MM.1S (cell line): ENCODE results near the gene SDR9C7.
A peak's percentile ranks its signal among the peaks of the same experiment; 100 is the strongest.

Experiments used
- DNase-seq: peaks from one replicate; pipeline ENCODE4 v3.0.0-alpha.2; 2015
- H2AFZ ChIP-seq: fragments of 300-600 bp; sonication (generic); 2 replicates; pipeline ENCODE4 v1.6.0; 2016; ENCODE audit warnings: antibody characterized with exemption, low read length
- H3F3A ChIP-seq: fragments of 300-600 bp; sonication (generic); 2 replicates; pipeline ENCODE4 v1.6.1; 2016; ENCODE audit warnings: mild to moderate bottlenecking, antibody characterized with exemption, low read length, moderate library complexity, mixed read lengths; ENCODE audit not compliant: insufficient read depth
- H3K27ac ChIP-seq: fragments of 300-600 bp; sonication (generic); 2 replicates; pipeline ENCODE4 v1.5.1; 2016; ENCODE audit warnings: mild to moderate bottlenecking, low read length
- H3K27me3 ChIP-seq: fragments of 300-600 bp; sonication (generic); replicated peaks from 2 replicates; pipeline ENCODE4 v1.6.0; 2016; ENCODE audit warnings: low read length; ENCODE audit not compliant: insufficient read depth
- H3K36me3 ChIP-seq: fragments of 300-600 bp; sonication (generic); replicated peaks from 2 replicates; pipeline ENCODE4 v1.6.1; 2016; ENCODE audit warnings: mild to moderate bottlenecking, low read length, mixed read lengths; ENCODE audit not compliant: insufficient read depth
- H3K4me1 ChIP-seq: fragments of 300-600 bp; sonication (generic); 2 replicates; pipeline ENCODE4 v1.6.1; 2016; ENCODE audit warnings: low read length, mixed read lengths
- H3K4me2 ChIP-seq: fragments of 300-600 bp; sonication (generic); 2 replicates; pipeline ENCODE4 v1.6.0; 2016; ENCODE audit warnings: low read depth, low read length
- H3K4me3 ChIP-seq: fragments of 300-600 bp; sonication (generic); 2 replicates; pipeline ENCODE4 v1.5.1; 2016; ENCODE audit warnings: low read length, mixed read lengths
- H3K79me2 ChIP-seq: fragments of 300-600 bp; sonication (generic); 2 replicates; pipeline ENCODE4 v1.6.1; 2016; ENCODE audit warnings: mixed run types, low read length, mixed read lengths
- H3K9ac ChIP-seq: fragments of 300-600 bp; sonication (generic); 2 replicates; pipeline ENCODE4 v1.6.1; 2016; ENCODE audit warnings: low read length, mixed read lengths
- H3K9me2 ChIP-seq: fragments of 300-600 bp; sonication (generic); replicated peaks from 2 replicates; pipeline ENCODE4 v1.6.1; 2016; ENCODE audit warnings: mild to moderate bottlenecking, low read length, mixed read lengths; ENCODE audit not compliant: insufficient read depth
- H3K9me3 ChIP-seq: fragments of 300-600 bp; sonication (generic); replicated peaks from 2 replicates; pipeline ENCODE4 v1.6.1; 2016; ENCODE audit warnings: mild to moderate bottlenecking, low read length, mixed read lengths; ENCODE audit not compliant: insufficient read depth
- H4K20me1 ChIP-seq: fragments of 300-600 bp; sonication (generic); 2 replicates; pipeline ENCODE4 v1.6.1; 2016; ENCODE audit warnings: mild to moderate bottlenecking, low read length, moderate library complexity, mixed read lengths; ENCODE audit not compliant: insufficient read depth
- CTCF ChIP-seq: fragments of 300-600 bp; sonication (generic); IDR thresholded peaks from 2 replicates; pipeline ENCODE4 v1.5.1; 2016; ENCODE audit warnings: antibody characterized with exemption, low read length, mixed read lengths
- EZH2 ChIP-seq: fragments of 300-600 bp; sonication (generic); optimal IDR thresholded peaks from 2 replicates; pipeline ENCODE3; 2017; ENCODE audit warnings: low read depth, mild to moderate bottlenecking, antibody characterized with exemption, low read length, mixed read lengths
- EZH2phosphoT487 ChIP-seq: fragments of 300-600 bp; sonication (generic); IDR thresholded peaks from 2 replicates; pipeline ENCODE4 v1.6.1; 2018; ENCODE audit warnings: antibody characterized with exemption, low read length

The SDR9C7 gene

GRCh38 chr12:56932146-56932545 is 2.1 kb downstream of the SDR9C7 start:
- Histone ChIP-seq H3K4me2 (no peak overlapping the region), H3K27me3 (no peaks in the 10 kb centered on the region), H2AFZ (no peak overlapping the region), H3K4me1 (no peaks in the 10 kb centered on the region), H3K9ac (no peak overlapping the region), H3K27ac (no peak overlapping the region), H4K20me1 (no peaks in the 10 kb centered on the region), H3K79me2 (no peaks in the 10 kb centered on the region), H3K36me3 (no peaks in the 10 kb centered on the region), H3K4me3 (no peak overlapping the region), H3K9me2 (no peaks in the 10 kb centered on the region), H3F3A (no peaks in the 10 kb centered on the region), H3K9me3 (no peaks in the 10 kb centered on the region)
- DNase-seq = no peak
- no peak for TF ChIP-seq EZH2phosphoT487
- TF ChIP-seq EZH2 = no peak
- TF ChIP-seq CTCF = no peak

GRCh38 chr12:56931474-56931978 is 2.7 kb downstream of the SDR9C7 start:
- Histone ChIP-seq H3K79me2 (no peaks in the 10 kb centered on the region), H3K9ac (no peak overlapping the region), H4K20me1 (no peaks in the 10 kb centered on the region), H3K4me2 (no peak overlapping the region), H3K27ac (no peak overlapping the region), H3K4me1 (no peaks in the 10 kb centered on the region), H3K9me2 (no peaks in the 10 kb centered on the region), H3K4me3 (no peak overlapping the region), H3F3A (no peaks in the 10 kb centered on the region), H3K36me3 (no peaks in the 10 kb centered on the region), H3K9me3 (no peaks in the 10 kb centered on the region), H2AFZ (peak overlapping the region; percentile 50), H3K27me3 (no peaks in the 10 kb centered on the region)
- TF ChIP-seq EZH2phosphoT487 = no peak
- no peak for TF ChIP-seq EZH2
- TF ChIP-seq CTCF = no peak
- no peak for DNase-seq

GRCh38 chr12:56930241-56930640 is 4.0 kb downstream of the SDR9C7 start:
- no peaks in the 10 kb centered on the region for H3K4me1 ChIP-seq
- no peaks in the 10 kb centered on the region for H3K9me3 ChIP-seq
- no peak overlapping the region for H3K4me3 ChIP-seq
- H3K27ac ChIP-seq = no peak overlapping the region
- no peaks in the 10 kb centered on the region for H3K79me2 ChIP-seq
- H4K20me1 ChIP-seq = no peaks in the 10 kb centered on the region
- no peaks in the 10 kb centered on the region for H3K9me2 ChIP-seq
- H3K36me3 ChIP-seq = no peaks in the 10 kb centered on the region
- H3K27me3 ChIP-seq = no peaks in the 10 kb centered on the region
- no peak for DNase-seq
- no peak overlapping the region for H3K9ac ChIP-seq
- no peak overlapping the region for H2AFZ ChIP-seq
- TF ChIP-seq EZH2phosphoT487 (no peak), EZH2 (no peak), CTCF (no peak)
- no peaks in the 10 kb centered on the region for H3F3A ChIP-seq
- no peak overlapping the region for H3K4me2 ChIP-seq
